ENCODE data around the gene DNAH10. TPM values are rescaled to one million over a fixed set of nuclear protein-coding genes. Genes with fewer than 3 reads are reported as not detected.

The DNAH10 gene
- total and polyA plus RNA-seq, 2 of the 4 experiments (the other 2 are of a cell fraction): 0.18 to 0.22 TPM

- no peak overlapping the region for H4K5ac ChIP-seq (ENCODE audit: low read depth, low read length)
- ATAC-seq (ENCODE audit: low read depth) (no peak), DNase-seq (no peak)
- no peak overlapping the region for H3K18ac ChIP-seq (ENCODE audit: low read depth, low read length)
- H2BK15ac ChIP-seq (ENCODE audit: low read depth, low read length): no peak overlapping the region
- TF ChIP-seq RAD21 (IDR thresholded peaks at IDR 0.05; ENCODE audit: low read length): no peak
- no peak for TF ChIP-seq BHLHE40 (IDR thresholded peaks at IDR 0.05; ENCODE audit: low read depth, low read length)
- TF ChIP-seq CHD1 (IDR thresholded peaks at IDR 0.05; ENCODE audit: low read depth, low read length): no peak
- no peak for TF ChIP-seq MAFK (IDR thresholded peaks at IDR 0.05; ENCODE audit: low read depth, low read length)
- TF ChIP-seq MAZ (IDR thresholded peaks at IDR 0.05; ENCODE audit: borderline replicate concordance, low read depth, low read length): no peak
- no peak for TF ChIP-seq SMC3 (IDR thresholded peaks at IDR 0.05; ENCODE audit: low read depth, low read length)
- TF ChIP-seq NFE2L2 (IDR thresholded peaks at IDR 0.05; ENCODE audit: low read depth, low read length): no peak
- no peak for TF ChIP-seq RCOR1 (IDR thresholded peaks at IDR 0.05; ENCODE audit: insufficient replicate concordance, low read length)
- no peak for TF ChIP-seq FOS (IDR thresholded peaks at IDR 0.05; ENCODE audit: low read depth, low read length)
- TF ChIP-seq USF2 (IDR thresholded peaks at IDR 0.05; ENCODE audit: low read depth, low read length): no peak
- TF ChIP-seq MXI1 (IDR thresholded peaks at IDR 0.05; ENCODE audit: borderline replicate concordance, low read depth, low read length): no peak
- TF ChIP-seq CTCF (conservative IDR thresholded peaks at IDR 0.05; ENCODE audit: low read depth, low read length): no peak
- no peak for TF ChIP-seq ELK1 (IDR thresholded peaks at IDR 0.05; ENCODE audit: borderline replicate concordance, low read depth, low read length)
- no peak for TF ChIP-seq RFX5 (IDR thresholded peaks at IDR 0.05; ENCODE audit: low read depth, low read length)
- TF ChIP-seq CEBPB (IDR thresholded peaks at IDR 0.05; ENCODE audit: low read depth, low read length): no peak
- no peaks in the 10 kb centered on the region for H3K36me3 ChIP-seq (ENCODE audit: control insufficient read depth, insufficient read depth, low read length)
- no peak overlapping the region for H2BK5ac ChIP-seq (ENCODE audit: low read depth, low read length, poor library complexity, severe bottlenecking)
- H3K4me3 ChIP-seq (ENCODE audit: insufficient read depth, low read depth, low read length): no peak overlapping the region
- no peak overlapping the region for H3K56ac ChIP-seq (ENCODE audit: extremely low read depth, insufficient read depth, low read length)
- no TSS peak for BruUV-seq (replicated peaks)
- dilution Hi-C loops (cut with HindIII; ENCODE audit: low sequenced_read_pairs, unreplicated experiment) (no loop called here), intact Hi-C loops (cut with micrococcal nuclease) (no loop called here), in situ Hi-C loops (cut with MboI; ENCODE audit: low sequenced_read_pairs) (no loop called here)
- no peak overlapping the region for H3K4me2 ChIP-seq (ENCODE audit: low read depth, low read length)
- H3K9me1 ChIP-seq (ENCODE audit: insufficient read depth, low read length): no peaks in the 10 kb centered on the region
- no peak overlapping the region for H2AK5ac ChIP-seq (ENCODE audit: low read depth, low read length)
- ChIA-PET POLR2A (ENCODE audit: unreplicated experiment) (no interaction called here), CTCF (no interaction called here)
- no peak overlapping the region for H2BK20ac ChIP-seq (ENCODE audit: low read depth, low read length)
- no peak overlapping the region for H2BK120ac ChIP-seq (ENCODE audit: low read depth, low read length)
- H3K23ac ChIP-seq (ENCODE audit: low read depth, low read length): no peak overlapping the region
- H4K20me1 ChIP-seq (ENCODE audit: insufficient read depth, low read length): no peaks in the 10 kb centered on the region
- H4K8ac ChIP-seq (ENCODE audit: low read depth in 2 of 2, low read length in 2 of 2): no peak overlapping the region
- H3K9me3 ChIP-seq (ENCODE audit: control insufficient read depth, insufficient read depth, low read length): peaks cover 14% of the 10 kb centered on the region
- no CpG with 5 or more reads among the region's 2 CpGs for WGBS, 2 experiments (ENCODE audit: extremely low coverage in 2 of 2, insufficient read length in 1 of 2)
- no peak overlapping the region for H4K91ac ChIP-seq (ENCODE audit: insufficient read depth, low read depth, low read length)
- no peak overlapping the region for H2AK9ac ChIP-seq (replicated peaks; ENCODE audit: low read depth, low read length, poor library complexity)
- no peaks in the 10 kb centered on the region for H3K79me1 ChIP-seq (ENCODE audit: low read depth in 1 of 2, low read length in 2 of 2)
- no peak overlapping the region for H3K27ac ChIP-seq (ENCODE audit: insufficient read depth, low read length)
- H3K27me3 ChIP-seq (ENCODE audit: control insufficient read depth, insufficient read depth, low read length): peaks cover 5% of the 10 kb centered on the region; the same call in 1 of the 2 replicates
- H3K14ac ChIP-seq (replicated peaks; ENCODE audit: low read depth, low read length): no peak overlapping the region
- no peak overlapping the region for H3K9ac ChIP-seq (ENCODE audit: low read depth, low read length)
- H2AFZ ChIP-seq (replicated peaks; ENCODE audit: low read length, poor library complexity): no peak overlapping the region
- no peak overlapping the region for H3K4ac ChIP-seq (ENCODE audit: low read depth, low read length)
- H3K4me1 ChIP-seq (ENCODE audit: control insufficient read depth, insufficient read depth, low read length): no peaks in the 10 kb centered on the region
Measured at GRCh38 chr12:123830675-123831074, 68.6 kb downstream of the DNAH10 start.
